GM23338 (cell line): ENCODE measurements around the gene CDK5. TPM values are rescaled to one million over a fixed set of nuclear protein-coding genes. Genes with fewer than 3 reads are reported as not detected.

Experiments
- ATAC-seq: fragments of 200-7000 bp; cut with Tn5 transposase; 3 replicates; pipeline ENCODE4 v1.9.1; 2020
- DNase-seq: peaks from one replicate; pipeline ENCODE4 v3.0.0-alpha.2; 2015; ENCODE audit warnings: low spot score
- H2AFZ ChIP-seq: fragments of 200-600 bp; sonication (generic); 2 replicates; pipeline ENCODE4 v1.8.0; 2016; ENCODE audit warnings: antibody characterized with exemption, mild to moderate bottlenecking, moderate library complexity
- H3F3A ChIP-seq: fragments of 200-600 bp; sonication (generic); replicated peaks from 2 replicates; pipeline ENCODE4 v1.8.0; 2017; ENCODE audit warnings: antibody characterized with exemption, mixed run types, low read depth
- H3K27ac ChIP-seq: fragments of 200-600 bp; sonication (generic); 2 replicates; pipeline ENCODE4 v1.6.1; 2016; ENCODE audit warnings: low read depth
- H3K27me3 ChIP-seq: fragments of 200-600 bp; sonication (generic); 2 replicates; pipeline ENCODE4 v1.8.0; 2016; ENCODE audit warnings: mild to moderate bottlenecking, mixed run types, moderate library complexity; ENCODE audit not compliant: insufficient read depth
- H3K36me3 ChIP-seq: fragments of 200-600 bp; sonication (generic); 2 replicates; pipeline ENCODE4 v1.8.0; 2016; ENCODE audit warnings: mild to moderate bottlenecking; ENCODE audit not compliant: insufficient read depth
- H3K4me1 ChIP-seq: fragments of 200-600 bp; sonication (generic); 2 replicates; pipeline ENCODE4 v1.8.0; 2016; ENCODE audit warnings: mild to moderate bottlenecking, moderate library complexity; ENCODE audit not compliant: insufficient read depth
- H3K4me2 ChIP-seq: fragments of 200-600 bp; sonication (generic); 2 replicates; pipeline ENCODE4 v1.7.1; 2017; ENCODE audit warnings: mixed run types
- H3K4me3 ChIP-seq: fragments of 200-600 bp; sonication (generic); 2 replicates; pipeline ENCODE4 v1.6.1; 2016; ENCODE audit warnings: mixed run types
- H3K79me2 ChIP-seq: fragments of 200-600 bp; sonication (generic); replicated peaks from 2 replicates; pipeline ENCODE4 v1.8.0; 2017; ENCODE audit warnings: mild to moderate bottlenecking; ENCODE audit not compliant: insufficient read depth
- H3K9me2 ChIP-seq: fragments of 200-600 bp; sonication (generic); 2 replicates; pipeline ENCODE4 v1.8.0; 2017; ENCODE audit not compliant: insufficient read depth
- H4K20me1 ChIP-seq: fragments of 200-600 bp; sonication (generic); replicated peaks from 2 replicates; pipeline ENCODE4 v1.8.0; 2017; ENCODE audit warnings: mild to moderate bottlenecking; ENCODE audit not compliant: insufficient read depth
- H3K27ac Mint-ChIP-seq: 2 replicates; pipeline ENCODE4 v1.8.0; 2020; ENCODE audit warnings: inconsistent platforms, mild to moderate bottlenecking, moderate library complexity, mixed read lengths
- H3K27me3 Mint-ChIP-seq: 3 replicates; pipeline ENCODE4 v1.8.0; 2022; ENCODE audit warnings: low read depth, mild to moderate bottlenecking, moderate library complexity, mixed read lengths, inconsistent platforms; ENCODE audit not compliant: insufficient read depth, poor library complexity
- H3K36me3 Mint-ChIP-seq: 3 replicates; pipeline ENCODE4 v1.8.0; 2021; ENCODE audit warnings: low read depth, mild to moderate bottlenecking, inconsistent platforms, moderate library complexity, mixed read lengths
- H3K4me1 Mint-ChIP-seq: 3 replicates; pipeline ENCODE4 v1.8.0; 2020; ENCODE audit warnings: mild to moderate bottlenecking, inconsistent platforms, mixed read lengths
- H3K4me3 Mint-ChIP-seq: 3 replicates; pipeline ENCODE4 v1.8.0; 2021; ENCODE audit warnings: moderate library complexity, mild to moderate bottlenecking, inconsistent platforms, mixed read lengths
- H3K9me3 Mint-ChIP-seq: 3 replicates; pipeline ENCODE4 v1.8.0; 2020; ENCODE audit warnings: moderate library complexity, mild to moderate bottlenecking, inconsistent platforms, mixed read lengths
- CREB1 ChIP-seq: fragments of 250-450 bp; sonication (Bioruptor Pico); IDR thresholded peaks from 2 replicates; pipeline ENCODE4 v1.5.0; 2020; ENCODE audit warnings: low read depth, mild to moderate bottlenecking, moderate library complexity
- EZH2 ChIP-seq: fragments of 200-600 bp; sonication (generic); IDR thresholded peaks from one replicate; pipeline ENCODE4 v1.8.0; 2017; ENCODE audit warnings: antibody characterized with exemption, mild to moderate bottlenecking, low read depth; ENCODE audit not compliant: unreplicated experiment
- POLR2AphosphoS5 ChIP-seq: IDR thresholded peaks from 2 replicates; pipeline ENCODE4 v1.6.1; 2016; ENCODE audit warnings: antibody characterized with exemption, low read depth
- STAT1 ChIP-seq: IDR thresholded peaks from one replicate; pipeline ENCODE4 v1.6.1; 2016; ENCODE audit warnings: antibody characterized with exemption; ENCODE audit not compliant: unreplicated experiment
- ZNF114 ChIP-seq: fragments of 250-450 bp; sonication (Bioruptor Pico); IDR thresholded peaks from 2 replicates; pipeline ENCODE4 v1.5.0; 2020; ENCODE audit warnings: mild to moderate bottlenecking, moderate library complexity
- polyA plus RNA-seq: library from polyadenylated mRNA; unstranded; fragments of >200 nt; fragmentation: Nextera tagmentation; extraction: Ambion mirVana; gene quantifications from 2 replicates; pipeline ENCODE4 v1.2.1, GENCODE V29; 2016
- total RNA-seq: library from RNA; depleted of rRNA; stranded (reverse); fragments of >200 nt; shearing (Covaris generic); gene quantifications from 2 replicates; pipeline ENCODE4 v1.2.3, GENCODE V29; 2014
- TF ChIP-seq, protein P1 (sequence below), 2 experiments: fragments of 200-600 bp in 1 of 2; sonication (generic) in 1 of 2; conservative IDR thresholded peaks; 2 replicates each; pipeline versions ENCODE4 v1.5.1 to v1.6.1; 2016 to 2017; ENCODE audit warnings: antibody characterized with exemption in 2 of 2, low read depth in 2 of 2, mild to moderate bottlenecking in 2 of 2, moderate library complexity in 1 of 2

CDK5 gene
- total and polyA plus RNA-seq, 2 experiments from 2014 or later, result 19.8 to 27.1 TPM

DNA sequence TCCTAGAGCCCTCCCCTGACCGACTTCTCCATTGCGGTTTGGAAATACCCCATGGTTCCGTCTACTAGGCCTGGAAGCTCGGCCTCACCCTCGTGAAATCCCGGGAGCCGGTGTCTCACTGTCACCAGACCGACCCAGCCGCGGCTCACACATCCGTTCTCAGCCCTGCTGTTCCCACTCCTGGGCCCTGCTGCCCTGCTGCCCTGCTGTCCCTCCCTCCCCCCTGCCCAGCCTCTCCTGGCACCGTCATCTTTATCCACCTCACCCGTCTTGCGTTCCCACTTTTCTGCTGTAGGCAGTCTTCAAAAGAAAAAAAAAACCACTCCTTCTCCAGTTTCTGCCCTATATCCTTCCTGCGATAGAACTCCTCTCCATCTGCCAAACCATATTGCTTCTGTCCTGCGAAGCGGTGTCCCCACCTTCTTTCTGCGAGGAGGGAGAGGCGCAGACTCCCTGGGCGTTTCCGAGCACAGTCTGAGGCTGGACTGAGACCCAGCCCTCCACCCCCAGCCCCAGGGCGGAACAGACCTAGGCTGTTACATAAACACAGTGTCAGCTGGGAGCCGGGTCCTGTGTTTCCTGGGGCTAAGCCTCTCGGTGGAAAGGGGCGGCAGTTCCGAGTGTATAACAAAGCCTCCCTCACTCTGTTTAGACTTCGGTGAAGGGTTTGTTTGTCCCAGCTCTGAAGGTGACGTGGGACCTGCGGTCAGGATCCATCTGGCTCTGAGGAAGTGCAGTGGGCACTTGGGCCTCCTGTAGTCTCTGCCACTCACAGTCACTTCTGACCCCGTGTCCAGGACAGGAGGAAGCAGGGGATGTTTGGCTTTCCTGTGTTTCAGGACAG, 31.4 kb upstream of the CDK5 start:
- peaks cover 47% of the 10 kb centered on the region for H3K27me3 ChIP-seq
- H3K79me2 ChIP-seq, result peaks cover 68% of the 10 kb centered on the region
- H3K36me3 ChIP-seq, result no peaks in the 10 kb centered on the region
- H4K20me1 ChIP-seq, result peaks cover 63% of the 10 kb centered on the region
- H3K4me3 ChIP-seq, result peak overlapping the region; percentile 88
- no peak overlapping the region for H3K27ac ChIP-seq
- Mint-ChIP-seq H3K4me3 (peak overlapping the region; percentile 76), H3K27me3 (peaks cover 46% of the 10 kb centered on the region), H3K9me3 (no peaks in the 10 kb centered on the region), H3K27ac (no peak overlapping the region), H3K36me3 (peaks cover 15% of the 10 kb centered on the region), H3K4me1 (peaks cover 48% of the 10 kb centered on the region)
- no peak overlapping the region for H2AFZ ChIP-seq
- no peaks in the 10 kb centered on the region for H3K9me2 ChIP-seq
- peaks cover 29% of the 10 kb centered on the region for H3K4me1 ChIP-seq
- DNase-seq (peak; percentile 61), ATAC-seq (peak; percentile 24)
- H3K4me2 ChIP-seq, result peak overlapping the region; percentile 98
- TF ChIP-seq STAT1 (no peak), POLR2AphosphoS5 (0 out of 2 replicates have a peak, but pooled peaks have one; percentile 28)
- H3F3A ChIP-seq, result peaks cover 20% of the 10 kb centered on the region

DNA sequence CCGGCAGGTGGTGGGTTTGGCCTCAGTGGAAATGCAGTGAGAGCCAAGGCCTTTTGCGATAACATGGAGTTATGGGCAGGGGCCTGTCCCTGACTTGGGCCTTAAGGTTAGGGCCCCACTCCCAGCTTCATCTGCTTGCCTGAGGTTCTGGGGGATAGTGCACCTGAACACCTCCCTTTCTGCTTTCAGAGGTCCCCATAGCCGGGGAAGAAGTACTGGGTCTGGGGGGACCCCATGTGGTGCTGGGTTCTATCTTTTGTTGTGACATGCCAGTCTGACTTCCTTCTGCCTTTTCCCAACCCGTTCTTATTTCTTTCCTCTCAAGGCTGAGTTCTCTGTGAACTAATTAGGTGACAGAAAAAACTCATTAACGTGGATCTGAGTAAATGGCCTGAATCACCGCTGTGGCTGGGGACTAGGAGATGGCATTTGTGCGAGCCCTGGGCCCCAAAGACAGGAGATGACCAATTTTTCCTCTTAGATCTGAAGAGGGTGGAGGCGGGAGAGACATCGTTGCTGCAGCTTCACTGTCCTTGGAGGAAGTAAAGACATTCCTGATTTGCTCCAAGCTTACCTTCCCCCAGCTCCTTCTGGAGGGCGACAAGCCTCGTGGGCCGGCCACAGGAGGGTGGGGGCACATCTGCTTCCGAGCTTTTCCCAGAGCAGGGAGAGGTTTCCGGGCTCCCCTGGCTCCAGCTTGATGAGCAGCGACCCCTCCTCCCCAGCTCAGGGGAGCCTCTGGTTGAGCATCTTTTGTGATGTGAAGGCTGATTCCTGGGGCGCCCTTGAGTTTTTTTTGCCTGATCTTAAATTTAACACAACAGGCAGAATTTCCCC, 30.5 kb upstream of the CDK5 start:
- peaks cover 53% of the 10 kb centered on the region for H3K27me3 ChIP-seq
- peaks cover 46% of the 10 kb centered on the region for H3K27me3 Mint-ChIP-seq
- DNase-seq (peak; percentile 53), ATAC-seq (peak; percentile 5)
- H3K4me1 ChIP-seq, result peaks cover 34% of the 10 kb centered on the region
- H4K20me1 ChIP-seq, result peaks cover 55% of the 10 kb centered on the region
- peaks cover 43% of the 10 kb centered on the region for H3K4me1 Mint-ChIP-seq
- H3K4me3 ChIP-seq, result peak overlapping the region; percentile 88
- TF ChIP-seq ZNF114 (CRISPR knock-in tag) (no peak), POLR2AphosphoS5 (0 out of 2 replicates have a peak, but pooled peaks have one; percentile 28)
- H3K4me2 ChIP-seq, result peak overlapping the region; percentile 98
- H3K4me3 Mint-ChIP-seq, result peak overlapping the region; percentile 76
- H3K27ac Mint-ChIP-seq, result no peak overlapping the region
- peaks cover 20% of the 10 kb centered on the region for H3F3A ChIP-seq
- H3K36me3 ChIP-seq, result no peaks in the 10 kb centered on the region
- no peak overlapping the region for H2AFZ ChIP-seq
- peaks cover 15% of the 10 kb centered on the region for H3K36me3 Mint-ChIP-seq
- no peaks in the 10 kb centered on the region for H3K9me3 Mint-ChIP-seq
- H3K27ac ChIP-seq, result no peak overlapping the region
- H3K9me2 ChIP-seq, result no peaks in the 10 kb centered on the region
- peaks cover 60% of the 10 kb centered on the region for H3K79me2 ChIP-seq

DNA sequence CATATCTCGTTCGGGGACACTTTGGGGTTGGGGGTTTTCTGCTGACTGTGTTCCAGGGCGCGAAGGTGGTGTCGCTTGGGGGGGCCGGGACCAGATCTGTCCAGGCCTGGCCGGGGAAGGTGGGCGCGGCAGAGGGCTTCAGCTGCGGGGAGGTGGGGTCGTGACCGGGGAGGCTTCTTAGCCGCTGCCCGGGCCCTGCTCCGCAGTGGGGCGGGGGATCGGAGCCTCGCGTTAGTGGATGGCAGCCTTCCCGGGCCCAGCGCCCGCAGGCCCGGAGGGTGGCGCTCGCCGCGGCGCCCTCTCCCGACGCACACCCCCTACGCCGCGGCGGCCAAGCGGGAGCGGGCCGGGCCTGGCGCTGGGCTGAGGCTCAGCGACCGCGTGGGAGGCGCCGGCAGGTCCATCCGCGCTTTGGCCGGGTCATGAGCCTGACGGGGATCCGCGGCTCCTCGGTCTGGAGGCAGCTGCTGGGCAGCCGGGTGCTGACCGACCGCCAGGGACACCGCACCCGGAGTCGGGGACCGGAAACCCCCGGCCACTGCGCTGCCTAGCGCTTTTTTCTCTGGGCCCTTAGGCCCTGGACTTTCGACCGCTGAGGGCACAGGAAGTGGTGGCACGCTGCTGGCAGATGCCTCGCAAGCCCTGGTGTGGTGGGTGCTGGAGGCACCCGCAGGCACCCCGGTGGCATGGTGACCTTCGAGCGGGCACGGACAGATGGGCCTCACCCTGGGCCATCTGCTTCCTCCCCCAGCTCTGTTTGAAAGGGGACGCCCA, 29.7 kb upstream of the CDK5 start:
- H4K20me1 ChIP-seq, result peaks cover 47% of the 10 kb centered on the region
- H3K4me3 Mint-ChIP-seq, result peak overlapping the region; percentile 86
- H3K4me1 ChIP-seq, result peaks cover 34% of the 10 kb centered on the region
- peaks cover 53% of the 10 kb centered on the region for H3K27me3 ChIP-seq
- H3K27ac Mint-ChIP-seq, result no peak overlapping the region
- H3F3A ChIP-seq, result peaks cover 20% of the 10 kb centered on the region
- H2AFZ ChIP-seq, result no peak overlapping the region
- DNase-seq (no peak), ATAC-seq (peak; percentile 12)
- peaks cover 52% of the 10 kb centered on the region for H3K27me3 Mint-ChIP-seq
- H3K9me2 ChIP-seq, result no peaks in the 10 kb centered on the region
- no peaks in the 10 kb centered on the region for H3K36me3 ChIP-seq
- H3K4me1 Mint-ChIP-seq, result peaks cover 44% of the 10 kb centered on the region
- no peaks in the 10 kb centered on the region for H3K9me3 Mint-ChIP-seq
- peak overlapping the region; percentile 88 for H3K4me3 ChIP-seq
- TF ChIP-seq EZH2 (peak; percentile 23), CREB1 (no peak)
- TF ChIP-seq, protein P1, sequence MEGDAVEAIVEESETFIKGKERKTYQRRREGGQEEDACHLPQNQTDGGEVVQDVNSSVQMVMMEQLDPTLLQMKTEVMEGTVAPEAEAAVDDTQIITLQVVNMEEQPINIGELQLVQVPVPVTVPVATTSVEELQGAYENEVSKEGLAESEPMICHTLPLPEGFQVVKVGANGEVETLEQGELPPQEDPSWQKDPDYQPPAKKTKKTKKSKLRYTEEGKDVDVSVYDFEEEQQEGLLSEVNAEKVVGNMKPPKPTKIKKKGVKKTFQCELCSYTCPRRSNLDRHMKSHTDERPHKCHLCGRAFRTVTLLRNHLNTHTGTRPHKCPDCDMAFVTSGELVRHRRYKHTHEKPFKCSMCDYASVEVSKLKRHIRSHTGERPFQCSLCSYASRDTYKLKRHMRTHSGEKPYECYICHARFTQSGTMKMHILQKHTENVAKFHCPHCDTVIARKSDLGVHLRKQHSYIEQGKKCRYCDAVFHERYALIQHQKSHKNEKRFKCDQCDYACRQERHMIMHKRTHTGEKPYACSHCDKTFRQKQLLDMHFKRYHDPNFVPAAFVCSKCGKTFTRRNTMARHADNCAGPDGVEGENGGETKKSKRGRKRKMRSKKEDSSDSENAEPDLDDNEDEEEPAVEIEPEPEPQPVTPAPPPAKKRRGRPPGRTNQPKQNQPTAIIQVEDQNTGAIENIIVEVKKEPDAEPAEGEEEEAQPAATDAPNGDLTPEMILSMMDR (conservative IDR thresholded peaks at IDR 0.05; ENCODE audit: low read depth in 2 of 2), result peak in 1 of 2 experiments; percentile 45; a peak in 1 of 4 replicates
- peaks cover 15% of the 10 kb centered on the region for H3K36me3 Mint-ChIP-seq
- H3K4me2 ChIP-seq, result peak overlapping the region; percentile 98
- H3K27ac ChIP-seq, result no peak overlapping the region
- H3K79me2 ChIP-seq, result peaks cover 52% of the 10 kb centered on the region
